Endothelial cell of umbilical vein (primary cell): Measurements from ENCODE around the gene RUNDC1. TPM values are rescaled to one million over a fixed set of nuclear protein-coding genes. Genes with fewer than 3 reads are reported as not detected.

Source experiments
- BruUV-seq: library from RNA; stranded (reverse); fragments of 400-500 nt; replicated peaks from 2 replicates; lab custom pipeline; 2021; lab: Mats Ljungman, UMichigan
- CTCF ChIA-PET: fragments of 300-600, 350-600 bp; sonication (Branson Sonifier 250); formaldehyde crosslinking; loops from one replicate; lab custom pipeline; 2021; ENCODE audit warnings: antibody characterized with exemption, inconsistent platforms; lab: Charles Lee
- POLR2A ChIA-PET: fragments of 300-600, 350-600 bp; sonication (Branson Sonifier 250); formaldehyde crosslinking; loops from one replicate; lab custom pipeline; 2021; ENCODE audit warnings: antibody characterized with exemption, inconsistent platforms; lab: Charles Lee
- DNase-seq: peaks from one replicate; pipeline ENCODE4 v3.0.0-alpha.2; 2011; ENCODE audit warnings: low read depth, low spot score
- FAIRE-seq: peaks from 2 replicates; lab custom pipeline; 2011; peaks lifted over from hg19 to GRCh38; lab: Jason Lieb, UNC
- H2AFZ ChIP-seq: 2 replicates; pipeline ENCODE4 v1.6.0; 2012; ENCODE audit warnings: low read depth, low read length, control low read depth, inconsistent platforms
- H3K27ac ChIP-seq: 2 replicates; pipeline ENCODE4 v1.5.1; 2011; ENCODE audit warnings: low read depth, mild to moderate bottlenecking, control low read depth, low read length, moderate library complexity; ENCODE audit not compliant: insufficient read depth
- H3K27me3 ChIP-seq, 2 experiments: 2 replicates each; pipeline versions ENCODE4 v1.6.0 to v1.6.1; 2011; ENCODE audit warnings: low read length in 2 of 2, mixed read lengths in 1 of 2; ENCODE audit not compliant: control insufficient read depth in 2 of 2, insufficient read depth in 2 of 2
- H3K36me3 ChIP-seq, 2 experiments: 2 replicates in 1 of 2; 3 replicates in 1 of 2; pipeline ENCODE4 v1.5.1; 2011; ENCODE audit warnings: low read length in 2 of 2, mild to moderate bottlenecking in 1 of 2, moderate library complexity in 1 of 2; ENCODE audit not compliant: control insufficient read depth in 2 of 2, insufficient read depth in 2 of 2; ENCODE audit errors: extremely low read depth in 1 of 2
- H3K4me1 ChIP-seq: 3 replicates; pipeline ENCODE4 v1.5.1; 2011; ENCODE audit warnings: mild to moderate bottlenecking, low read length; ENCODE audit not compliant: control insufficient read depth, insufficient read depth; ENCODE audit errors: extremely low read depth
- H3K4me2 ChIP-seq: 2 replicates; pipeline ENCODE4 v1.6.1; 2011; ENCODE audit warnings: low read length, control low read depth, mixed read lengths; ENCODE audit not compliant: insufficient read depth
- H3K4me3 ChIP-seq, 3 experiments: fragments of 200-600 bp in 1 of 3; sonication (generic), shearing (Covaris generic) in 1 of 3; replicated peaks in 1 of 3; 2 replicates each; pipeline ENCODE4 v1.5.1; 2011 to 2016; ENCODE audit warnings: control low read depth in 3 of 3, low read length in 3 of 3, mild to moderate bottlenecking in 2 of 3, inconsistent platforms in 1 of 3, low read depth in 1 of 3, moderate library complexity in 1 of 3; ENCODE audit not compliant: insufficient read depth in 1 of 3
- H3K79me2 ChIP-seq: 2 replicates; pipeline ENCODE4 v1.6.0; 2012; ENCODE audit warnings: low read length, inconsistent platforms; ENCODE audit not compliant: control insufficient read depth, insufficient read depth
- H3K9ac ChIP-seq: replicated peaks from 2 replicates; pipeline ENCODE3; 2011; ENCODE audit warnings: low read length, control low read depth; ENCODE audit not compliant: insufficient read depth; ENCODE audit errors: extremely low read depth
- H3K9me1 ChIP-seq: replicated peaks from 3 replicates; pipeline ENCODE4 v1.6.0; 2011; ENCODE audit warnings: mild to moderate bottlenecking, low read length; ENCODE audit not compliant: control insufficient read depth, insufficient read depth; ENCODE audit errors: extremely low read depth
- H3K9me3 ChIP-seq: replicated peaks from 2 replicates; pipeline ENCODE4 v1.5.1; 2012; ENCODE audit warnings: low read length, inconsistent platforms; ENCODE audit not compliant: control insufficient read depth, insufficient read depth
- H4K20me1 ChIP-seq: replicated peaks from 2 replicates; pipeline ENCODE3; 2011; ENCODE audit warnings: mild to moderate bottlenecking, low read length; ENCODE audit not compliant: control insufficient read depth, insufficient read depth; ENCODE audit errors: extremely low read depth
- EZH2 ChIP-seq: IDR thresholded peaks from 2 replicates; pipeline ENCODE4 v1.6.1; 2012; ENCODE audit warnings: borderline replicate concordance, low read depth, mild to moderate bottlenecking, moderate library complexity, low read length, inconsistent platforms; ENCODE audit not compliant: severe bottlenecking
- FOS ChIP-seq: IDR thresholded peaks from 2 replicates; pipeline ENCODE4 v1.6.1; 2011; ENCODE audit warnings: mild to moderate bottlenecking, low read length, moderate library complexity, borderline replicate concordance; ENCODE audit not compliant: insufficient read depth
- GATA2 ChIP-seq: IDR thresholded peaks from 2 replicates; pipeline ENCODE4 v1.7.0; 2011; ENCODE audit warnings: low read depth, mild to moderate bottlenecking, moderate library complexity, mixed read lengths, low read length; ENCODE audit not compliant: insufficient read length, insufficient read depth
- JUN ChIP-seq: IDR thresholded peaks from 2 replicates; pipeline ENCODE4 v1.6.1; 2011; ENCODE audit warnings: borderline replicate concordance, low read depth; ENCODE audit not compliant: insufficient read length, insufficient read depth
- MYC ChIP-seq: IDR thresholded peaks from one replicate; pipeline ENCODE4 v1.6.1; 2011; ENCODE audit warnings: mild to moderate bottlenecking, low read depth, low read length
- POLR2A ChIP-seq: IDR thresholded peaks from 2 replicates; pipeline ENCODE4 v1.6.1; 2012; ENCODE audit warnings: low read depth, mild to moderate bottlenecking, control low read depth, low read length
- POLR2AphosphoS5 ChIP-seq: IDR thresholded peaks from 2 replicates; pipeline ENCODE4 v1.6.1; 2012; ENCODE audit warnings: low read depth, mild to moderate bottlenecking, control low read depth, low read length, moderate library complexity; ENCODE audit not compliant: insufficient read depth
- dilution Hi-C: fragments of 300-500 bp; cut with MboI; formaldehyde crosslinking; loops from one replicate; pipeline ENCODE4 v1.15.0; 2019; ENCODE audit warnings: low sequenced_read_pairs; ENCODE audit not compliant: extremely low pct_ligation_motif_present
- intact Hi-C: fragments of 100-400 bp; cut with micrococcal nuclease; formaldehyde crosslinking; loops from one replicate; pipeline ENCODE4 v1.10.0; 2022
- polyA plus RNA-seq, 4 experiments: library from polyadenylated mRNA; depleted of rRNA in 3 of 4; stranded (reverse) in 3 of 4; unstranded in 1 of 4; fragments of >200 nt; gene quantifications; 2 replicates each; pipeline versions ENCODE4 v1.2.1 to v1.2.3, GENCODE V29; 2011 to 2012; ENCODE audit warnings: missing spikeins in 1 of 4
- total RNA-seq: library from RNA; stranded (reverse); gene quantifications from 2 replicates; pipeline ENCODE4 v1.2.3, GENCODE V29; 2021
- TF ChIP-seq, protein P1 (sequence below), 2 donors: IDR thresholded peaks; 1 replicate in 1 of 2; 2 replicates in 1 of 2; pipeline ENCODE4 v1.5.1; 2011; ENCODE audit warnings: low read length in 2 of 2, mild to moderate bottlenecking in 2 of 2, moderate library complexity in 2 of 2, control low read depth in 1 of 2, inconsistent platforms in 1 of 2, low read depth in 1 of 2; ENCODE audit not compliant: insufficient read depth in 1 of 2; ENCODE audit errors: extremely low read depth in 1 of 2
- TF ChIP-seq, protein P2 (sequence below): IDR thresholded peaks from 2 replicates; pipeline ENCODE4 v1.6.1; 2011; ENCODE audit not compliant: insufficient read depth, insufficient read length

RUNDC1 gene
- total and polyA plus RNA-seq, 2 donors (not counting 3 experiments of a cell fraction or from before 2014, with no cell fraction given): 9.2 to 12.0 TPM

DNA sequence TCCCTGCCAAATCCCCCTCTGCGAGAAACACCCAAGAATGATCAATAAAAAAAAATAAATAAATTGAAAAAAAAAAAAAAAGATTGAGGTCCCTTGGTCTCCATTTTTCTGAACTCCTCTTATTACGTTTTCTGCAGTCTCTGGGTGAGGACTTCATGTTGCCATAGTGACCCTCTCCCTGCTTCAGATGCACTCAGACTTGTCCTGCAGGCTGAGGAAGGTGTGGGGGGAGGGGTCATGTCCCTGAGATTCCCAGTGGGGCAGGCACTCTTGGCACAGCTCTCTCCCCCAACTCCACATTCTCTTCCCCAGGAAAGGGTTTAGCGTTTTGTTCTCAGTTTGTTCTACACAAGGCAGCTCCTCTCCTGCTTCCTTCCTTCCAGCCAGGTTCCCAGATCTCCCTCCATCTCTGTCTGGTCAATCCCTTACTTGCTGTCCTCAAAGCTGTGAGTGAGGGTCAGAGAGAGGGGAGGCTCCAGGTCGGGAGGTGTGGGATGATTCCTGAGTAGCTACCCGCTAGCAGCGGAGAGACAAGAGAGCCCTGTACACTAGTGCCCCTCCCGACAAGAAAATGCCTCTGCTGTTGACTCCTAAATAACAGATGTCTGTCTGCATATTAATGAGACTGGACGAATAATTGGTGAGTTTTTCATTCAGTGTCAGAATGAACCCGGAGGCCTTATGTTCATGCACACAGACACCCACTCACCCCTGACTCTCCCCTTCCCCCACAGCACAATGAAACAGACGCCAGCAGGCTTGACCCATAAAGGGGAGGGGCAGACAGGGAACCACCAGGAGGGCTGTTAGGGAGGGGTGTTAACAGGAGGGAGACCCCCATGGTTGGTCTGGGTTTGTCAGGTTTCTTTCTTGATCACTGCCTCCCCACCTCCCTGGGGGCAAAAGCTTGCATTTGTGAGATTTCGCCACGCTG lies 53.9 kb downstream of the RUNDC1 start:
- no peaks in the 10 kb centered on the region for H3K9me3 ChIP-seq
- no peak overlapping the region for H3K4me3 ChIP-seq
- ChIA-PET POLR2A (no interaction called here), CTCF (interaction anchor here (1.8 kb wide), 1 partner anchor 10 kb away, joined by 6 read pairs; no protein-coding TSS in a partner anchor)
- H2AFZ ChIP-seq: no peak overlapping the region
- no peaks in the 10 kb centered on the region for H4K20me1 ChIP-seq
- peaks cover 0 to 1% of the 10 kb centered on the region in 2 experiments for H3K27me3 ChIP-seq
- no peak overlapping the region for H3K4me2 ChIP-seq
- dilution Hi-C loops (no loop called here), intact Hi-C loops (no loop called here)
- no peaks in the 10 kb centered on the region for H3K4me1 ChIP-seq
- no peaks in the 10 kb centered on the region for H3K79me2 ChIP-seq
- TF ChIP-seq, protein P1, sequence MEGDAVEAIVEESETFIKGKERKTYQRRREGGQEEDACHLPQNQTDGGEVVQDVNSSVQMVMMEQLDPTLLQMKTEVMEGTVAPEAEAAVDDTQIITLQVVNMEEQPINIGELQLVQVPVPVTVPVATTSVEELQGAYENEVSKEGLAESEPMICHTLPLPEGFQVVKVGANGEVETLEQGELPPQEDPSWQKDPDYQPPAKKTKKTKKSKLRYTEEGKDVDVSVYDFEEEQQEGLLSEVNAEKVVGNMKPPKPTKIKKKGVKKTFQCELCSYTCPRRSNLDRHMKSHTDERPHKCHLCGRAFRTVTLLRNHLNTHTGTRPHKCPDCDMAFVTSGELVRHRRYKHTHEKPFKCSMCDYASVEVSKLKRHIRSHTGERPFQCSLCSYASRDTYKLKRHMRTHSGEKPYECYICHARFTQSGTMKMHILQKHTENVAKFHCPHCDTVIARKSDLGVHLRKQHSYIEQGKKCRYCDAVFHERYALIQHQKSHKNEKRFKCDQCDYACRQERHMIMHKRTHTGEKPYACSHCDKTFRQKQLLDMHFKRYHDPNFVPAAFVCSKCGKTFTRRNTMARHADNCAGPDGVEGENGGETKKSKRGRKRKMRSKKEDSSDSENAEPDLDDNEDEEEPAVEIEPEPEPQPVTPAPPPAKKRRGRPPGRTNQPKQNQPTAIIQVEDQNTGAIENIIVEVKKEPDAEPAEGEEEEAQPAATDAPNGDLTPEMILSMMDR (IDR thresholded peaks at IDR 0.05; ENCODE audit: extremely low read depth in 1 of 2, insufficient read depth in 1 of 2, low read depth in 1 of 2, low read length in 2 of 2): no peak
- no peak for TF ChIP-seq MYC
- no peak for TF ChIP-seq EZH2
- TF ChIP-seq, protein P2, sequence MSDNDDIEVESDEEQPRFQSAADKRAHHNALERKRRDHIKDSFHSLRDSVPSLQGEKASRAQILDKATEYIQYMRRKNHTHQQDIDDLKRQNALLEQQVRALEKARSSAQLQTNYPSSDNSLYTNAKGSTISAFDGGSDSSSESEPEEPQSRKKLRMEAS: no peak
- no peak for TF ChIP-seq JUN
- TF ChIP-seq POLR2AphosphoS5: no peak
- TF ChIP-seq GATA2: no peak
- no peak for TF ChIP-seq FOS
- TF ChIP-seq POLR2A: no peak
- H3K9ac ChIP-seq: no peak overlapping the region
- DNase-seq (no peak), FAIRE-seq (no peak)
- no peaks in the 10 kb centered on the region for H3K36me3 ChIP-seq
- no peaks in the 10 kb centered on the region for H3K9me1 ChIP-seq
- no TSS peak for BruUV-seq
- H3K27ac ChIP-seq: no peak overlapping the region
